AG08396 (cell line): ENCODE measurements around the gene SELP.
"Not testable (repeated sequence)": the region's sequence is repeated elsewhere in the genome, so short reads cannot be mapped to it uniquely, and the experiment has no call there.

Experiments used
- DNase-seq: peaks from one replicate; pipeline ENCODE4 v3.0.0; 2012; ENCODE audit warnings: low spot score, mixed read lengths

Gene SELP

DNA sequence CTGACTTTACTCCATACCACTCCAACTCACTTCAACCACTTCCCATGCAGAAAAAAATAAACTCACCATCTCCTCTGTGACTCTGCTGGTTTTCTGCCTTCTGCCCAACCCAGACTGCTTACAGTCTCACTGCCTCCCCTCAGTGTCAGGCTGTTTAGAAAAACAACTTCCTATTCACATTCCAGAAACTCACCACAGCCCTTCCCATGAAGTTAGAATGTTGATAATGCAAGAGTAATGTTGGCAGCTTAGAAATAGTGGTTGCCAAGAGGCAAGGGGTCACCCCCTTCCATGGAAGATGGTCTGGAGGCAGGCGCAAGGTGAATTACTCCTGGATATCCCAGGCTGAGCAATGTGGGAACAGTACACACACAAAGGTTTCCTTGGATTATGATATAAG lies at the start of gene SELP:
TSS of gene SELP (minus strand) at position 119 of the 400 bp plus-strand sequence. CDS start at position 69, 50 bp downstream.
- no peak for DNase-seq

DNA sequence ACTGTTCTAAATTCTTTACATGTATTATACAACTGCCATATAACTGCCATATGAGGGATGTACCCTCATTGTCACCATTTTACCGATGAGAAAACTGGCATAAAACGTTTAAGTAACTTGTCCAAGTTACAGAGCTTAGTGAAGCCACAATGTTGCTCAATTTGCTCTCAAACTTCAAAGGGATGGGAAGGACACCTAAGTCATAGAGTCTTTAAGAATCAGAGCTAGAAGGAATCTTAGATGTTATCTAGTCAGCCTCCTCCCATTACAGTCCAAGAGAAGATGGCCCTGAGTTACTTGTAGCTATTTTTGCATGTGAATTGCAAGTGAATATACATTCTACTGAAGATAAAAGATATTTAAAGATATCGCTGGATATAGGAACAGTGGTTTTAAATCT lies 49.8 kb upstream of the SELP start:
- no peak for DNase-seq

DNA sequence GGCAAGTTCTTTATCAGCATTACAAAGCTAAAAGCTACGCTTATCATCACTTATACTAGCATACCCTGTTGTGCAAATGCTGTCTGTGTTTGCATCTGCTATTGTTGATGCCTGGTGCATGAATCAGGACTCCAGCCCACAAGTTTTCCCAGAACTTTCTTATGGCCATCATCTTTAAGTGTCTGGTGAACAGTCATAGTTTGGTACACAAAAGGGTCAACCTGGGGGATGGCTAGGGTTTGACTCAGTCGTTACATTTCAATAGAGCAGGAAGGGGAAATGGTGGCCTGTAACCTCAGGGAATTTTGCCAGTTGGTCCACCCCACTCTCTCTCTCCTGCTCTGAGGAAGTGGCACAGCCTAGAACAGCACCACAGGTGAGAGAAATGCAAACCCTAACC lies 46.1 kb upstream of the SELP start:
- DNase-seq = peak; percentile 11

DNA sequence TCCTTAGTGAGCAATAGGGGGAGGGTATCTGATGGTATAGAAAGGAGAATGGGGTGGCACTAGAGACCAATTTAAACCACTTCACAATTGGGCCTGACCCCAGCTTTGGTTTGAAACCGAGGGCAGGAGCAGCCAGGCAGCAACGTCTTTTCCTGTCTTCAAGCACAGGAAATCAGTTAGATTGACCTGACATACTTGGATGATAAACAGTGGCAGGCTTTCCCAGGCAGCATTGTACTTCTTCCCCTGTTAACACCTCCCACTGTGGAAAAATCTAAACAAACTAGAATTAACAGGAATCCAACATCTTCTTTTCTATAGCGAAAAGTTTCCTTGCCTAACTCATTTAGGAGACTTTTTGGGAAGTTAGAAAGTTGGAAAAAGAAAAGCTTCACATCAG lies 40.9 kb upstream of the SELP start:
- no peak for DNase-seq

DNA sequence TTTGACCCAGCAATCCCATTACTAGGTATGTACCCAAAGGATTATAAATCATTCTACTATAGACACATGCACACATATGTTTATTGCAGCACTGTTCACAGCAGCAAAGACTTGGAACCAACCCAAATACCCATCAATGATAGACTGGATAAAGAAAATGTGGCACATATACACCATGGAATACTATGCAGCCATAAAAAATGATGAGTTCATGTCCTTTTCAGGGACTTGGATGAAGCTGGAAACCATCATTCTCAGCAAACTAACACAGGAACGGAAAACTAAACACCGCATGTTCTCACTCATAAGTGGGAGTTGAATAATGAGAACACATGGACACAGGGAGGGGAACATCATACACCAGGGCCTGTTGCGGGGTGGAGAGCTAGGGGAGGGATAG lies 40.3 kb upstream of the SELP start:
- not testable (repeated sequence) for DNase-seq

DNA sequence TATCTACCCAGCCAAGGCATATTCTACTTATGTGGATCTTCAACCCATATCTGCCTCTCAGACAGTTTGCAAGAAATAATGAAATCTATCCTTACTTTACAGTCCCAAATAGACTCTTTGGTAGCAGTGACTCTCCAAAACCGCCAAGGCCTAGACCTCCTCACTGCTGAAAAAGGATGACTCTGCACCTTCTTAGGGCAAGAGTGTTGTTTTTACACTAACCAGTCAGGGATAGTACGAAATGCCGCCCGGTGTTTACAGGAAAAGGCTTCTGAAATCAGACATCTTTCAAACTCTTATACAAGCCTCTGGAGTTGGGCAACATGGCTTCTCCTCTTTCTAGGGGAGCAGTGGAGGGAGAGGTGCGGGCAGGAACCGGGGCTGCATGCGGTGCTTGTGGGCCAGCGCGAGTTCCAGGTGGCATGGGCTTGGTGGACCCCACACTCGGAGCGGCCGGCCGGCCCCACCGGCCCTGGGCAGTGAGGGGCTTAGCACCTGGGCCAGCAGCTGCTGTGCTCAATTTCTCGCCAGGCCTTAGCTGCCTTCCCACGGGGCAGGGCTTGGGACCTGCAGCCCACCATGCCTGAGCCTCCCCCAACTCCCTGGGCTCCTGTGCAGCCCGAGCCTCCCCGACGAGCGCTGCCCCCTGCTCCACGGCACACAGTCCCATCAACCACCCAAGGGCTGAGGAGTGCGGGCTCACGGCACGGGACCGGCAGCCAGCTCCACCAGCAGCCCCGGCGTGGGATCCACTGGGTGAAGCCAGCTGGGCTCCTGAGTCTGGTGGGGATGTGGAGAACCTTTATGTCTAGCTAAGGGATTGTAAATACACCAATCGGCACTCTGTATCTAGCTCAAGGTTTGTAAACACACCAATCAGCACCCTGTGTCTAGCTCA lies 38.0 kb upstream of the SELP start:
- not testable (repeated sequence) for DNase-seq

DNA sequence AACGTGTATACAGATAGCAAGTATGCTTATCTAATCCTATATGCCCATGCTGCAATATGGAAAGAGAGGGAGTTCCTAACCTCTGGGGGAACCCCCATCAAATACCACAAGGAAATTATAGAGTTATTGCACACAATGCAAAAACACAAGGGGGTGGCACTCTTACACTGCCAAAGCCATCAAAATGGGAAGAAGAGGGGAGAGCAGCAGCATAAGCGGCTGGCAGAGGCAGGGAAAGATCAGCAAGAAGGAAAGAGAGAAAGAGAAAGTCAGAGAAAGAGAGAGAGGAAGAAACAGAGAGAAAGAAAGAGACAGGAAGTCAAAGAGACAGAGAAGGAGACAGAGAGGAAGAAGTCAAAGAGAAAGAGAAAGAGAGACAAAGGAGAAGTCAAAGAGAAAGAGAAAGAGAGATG lies 37.3 kb upstream of the SELP start:
- DNase-seq = not testable (repeated sequence)

DNA sequence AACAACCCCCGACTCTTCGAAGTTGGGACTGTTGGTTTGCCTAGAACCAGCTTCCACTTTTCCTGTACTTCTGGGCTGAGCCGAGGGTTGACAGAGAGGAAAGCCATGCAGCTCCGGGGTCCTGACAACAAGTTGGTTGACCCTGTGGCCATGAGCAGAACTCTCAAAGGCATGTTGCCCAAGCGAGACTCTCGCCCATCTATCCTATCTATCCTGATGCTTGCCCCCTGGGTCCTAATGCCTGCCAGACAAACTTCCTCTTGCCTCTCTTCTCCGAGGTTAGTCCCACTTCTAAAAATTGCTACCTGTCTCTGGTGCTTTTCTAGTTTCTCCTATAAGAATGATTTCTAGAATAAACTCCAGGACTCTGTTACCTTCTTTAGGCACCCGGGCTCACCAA lies 32.8 kb upstream of the SELP start:
- not testable (repeated sequence) for DNase-seq

DNA sequence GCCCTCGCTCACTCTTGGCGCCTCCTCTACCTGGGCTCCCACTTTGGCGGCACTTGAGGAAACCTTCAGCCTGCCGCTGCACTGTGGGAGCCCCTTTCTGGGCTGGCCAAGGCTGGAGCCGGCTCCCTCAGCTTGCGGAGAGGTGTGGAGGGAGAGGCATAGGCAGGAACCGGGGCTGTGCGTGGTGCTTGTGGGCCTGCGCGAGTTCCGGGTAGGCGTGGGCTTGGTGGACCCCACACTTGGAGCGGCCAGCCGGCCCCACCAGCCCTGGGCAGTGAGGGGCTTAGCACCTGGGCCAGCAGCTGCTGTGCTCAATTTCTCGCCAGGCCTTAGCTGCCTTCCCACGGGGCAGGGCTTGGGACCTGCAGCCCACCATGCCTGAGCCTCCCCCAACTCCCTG lies 31.1 kb upstream of the SELP start:
- DNase-seq = not testable (repeated sequence)

DNA sequence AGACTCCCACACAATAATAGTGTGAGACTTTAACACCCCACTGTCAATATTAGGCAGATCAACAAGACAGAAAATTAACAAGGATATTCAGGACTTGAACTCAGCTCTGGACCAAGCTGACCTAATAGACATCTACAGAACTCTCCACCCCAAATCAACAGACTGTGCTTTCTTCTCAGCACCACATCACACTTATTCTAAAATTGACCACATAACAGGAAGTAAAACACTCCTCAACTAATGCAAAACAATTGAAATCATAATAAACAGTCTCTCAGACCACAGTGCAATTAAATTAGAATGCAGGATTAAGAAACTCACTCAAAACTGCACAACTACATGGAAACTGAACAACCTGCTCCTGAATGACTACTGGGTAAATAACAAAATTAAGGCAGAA lies 28.9 kb upstream of the SELP start:
- DNase-seq = not testable (repeated sequence)

DNA sequence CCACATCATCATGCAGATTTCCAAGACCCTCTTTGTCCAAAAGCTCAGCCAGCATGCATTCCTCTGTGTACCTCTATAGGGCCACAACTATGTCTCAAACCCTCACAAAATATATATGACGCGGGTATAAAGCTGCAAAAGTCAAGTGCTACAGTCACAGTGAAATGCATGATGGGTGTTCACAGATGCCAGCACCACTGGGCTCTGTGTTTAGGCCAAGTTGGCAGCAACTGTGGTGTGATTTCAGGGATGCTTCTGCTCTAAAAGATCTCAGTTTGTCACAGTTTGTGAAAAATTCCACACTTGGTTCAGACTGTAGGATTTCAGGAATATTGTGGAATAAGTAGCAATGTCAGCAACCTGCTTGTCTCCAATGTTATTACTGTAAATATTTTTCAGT lies 23.9 kb upstream of the SELP start:
- no peak for DNase-seq

DNA sequence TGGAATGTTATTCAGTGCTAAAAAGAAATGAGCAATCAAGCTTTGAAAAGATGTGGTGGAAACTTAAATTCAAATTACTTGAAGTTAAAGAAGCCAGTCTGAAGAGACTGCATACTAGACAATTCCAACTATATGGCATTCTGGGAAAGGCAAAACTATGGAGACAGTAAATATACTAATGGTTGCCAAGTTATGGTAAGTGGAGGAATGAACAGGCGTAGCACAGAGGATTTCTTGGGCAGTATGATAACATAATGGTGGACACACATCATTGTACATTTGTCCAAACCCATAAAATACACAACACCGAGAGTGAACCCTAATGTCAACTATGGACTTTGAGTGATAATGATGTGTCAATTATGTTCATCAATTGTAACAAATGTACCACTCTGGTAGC lies 21.1 kb upstream of the SELP start:
- DNase-seq = no peak

DNA sequence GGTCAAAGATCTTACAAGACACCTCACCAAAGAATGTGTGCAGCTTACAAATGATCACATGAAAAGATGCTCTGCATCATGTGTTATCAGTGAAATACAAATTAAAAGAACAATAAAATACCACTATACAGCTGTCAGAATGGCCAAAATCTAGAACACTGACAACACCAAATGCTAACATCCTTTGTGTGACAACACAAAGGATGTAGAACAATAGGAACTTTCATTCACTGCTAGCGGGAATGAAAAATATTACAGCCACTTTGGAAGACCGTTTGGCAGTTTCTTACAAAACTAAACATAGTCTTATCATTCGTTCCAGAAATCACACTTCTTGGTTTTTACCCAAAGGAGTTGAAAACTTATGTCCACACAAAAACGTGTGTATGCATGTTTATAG lies 20.6 kb upstream of the SELP start:
- no peak for DNase-seq

DNA sequence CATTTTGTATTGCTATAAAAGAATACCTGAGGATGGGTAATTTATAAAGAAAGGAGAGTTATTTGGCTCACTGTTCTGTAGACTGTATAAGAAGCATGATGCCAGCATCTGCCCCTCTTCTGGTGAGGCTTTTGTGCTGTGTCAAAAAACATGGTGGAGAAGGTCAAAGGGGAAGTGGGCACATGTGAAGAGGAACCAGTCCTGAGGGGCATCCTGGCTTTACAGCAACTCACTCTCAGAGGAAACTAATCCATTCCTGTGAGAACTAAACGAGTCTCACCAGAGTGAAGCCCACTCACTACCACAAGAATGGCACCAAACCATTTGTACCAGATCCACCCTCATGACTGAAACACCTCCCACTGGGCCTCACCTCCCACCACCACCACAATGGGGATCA lies 18.8 kb upstream of the SELP start:
- DNase-seq = no peak

DNA sequence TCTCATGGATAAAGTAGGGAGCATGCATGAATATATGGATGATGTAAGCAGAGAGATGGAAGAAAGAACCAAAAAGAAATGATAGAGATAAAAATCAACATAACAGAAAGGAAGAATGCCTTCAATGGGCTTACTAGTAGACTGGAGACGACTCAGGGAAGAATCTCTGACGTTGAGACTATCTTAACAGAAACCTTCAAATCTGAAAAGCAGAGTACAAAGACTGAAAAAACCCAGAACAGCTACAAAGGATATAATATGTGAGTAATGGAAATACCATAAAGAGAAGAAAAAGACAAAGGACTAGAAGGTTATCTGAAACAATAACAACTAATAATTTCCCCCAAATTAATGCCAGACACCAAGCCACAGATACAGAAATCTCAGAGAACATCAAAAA lies 18.3 kb upstream of the SELP start:
- no peak for DNase-seq

DNA sequence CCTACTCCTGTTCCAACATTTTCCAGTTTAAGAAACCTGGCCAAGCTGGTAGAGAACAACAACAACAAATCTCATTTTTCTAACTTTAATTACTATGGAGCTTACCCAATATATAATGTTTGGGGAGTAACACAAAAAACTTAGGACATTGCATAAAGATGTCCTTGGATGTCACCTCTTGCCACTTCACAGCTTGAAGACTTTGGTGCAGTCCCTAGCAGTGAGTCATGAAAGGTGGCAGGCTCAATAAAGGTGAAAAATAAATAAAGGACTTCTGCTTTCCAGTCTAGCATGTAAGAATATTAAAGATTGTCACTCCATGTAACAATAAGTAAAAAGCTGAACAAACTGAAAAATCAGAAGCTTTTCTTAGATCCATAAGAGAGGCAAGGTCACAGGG lies 17.6 kb upstream of the SELP start:
- no peak for DNase-seq

DNA sequence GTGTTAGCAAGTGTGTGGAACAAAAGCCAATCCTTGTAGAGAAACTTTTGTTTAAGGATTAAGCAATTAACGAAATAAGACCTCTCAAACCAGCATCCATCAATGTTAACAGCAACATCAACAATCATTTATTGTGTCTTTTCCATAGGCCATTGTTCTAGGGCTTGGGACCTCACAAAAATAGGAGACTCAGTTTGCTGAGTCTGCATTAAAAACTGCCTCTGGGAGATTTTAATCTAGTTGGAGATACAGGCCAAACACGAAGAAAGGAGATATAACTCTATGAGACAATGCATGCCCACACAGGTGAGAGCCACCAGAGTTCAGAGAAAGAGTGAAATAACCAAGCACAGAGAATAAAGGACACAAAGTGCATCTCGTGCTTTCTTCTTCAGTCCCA lies 14.4 kb upstream of the SELP start:
- DNase-seq = no peak

DNA sequence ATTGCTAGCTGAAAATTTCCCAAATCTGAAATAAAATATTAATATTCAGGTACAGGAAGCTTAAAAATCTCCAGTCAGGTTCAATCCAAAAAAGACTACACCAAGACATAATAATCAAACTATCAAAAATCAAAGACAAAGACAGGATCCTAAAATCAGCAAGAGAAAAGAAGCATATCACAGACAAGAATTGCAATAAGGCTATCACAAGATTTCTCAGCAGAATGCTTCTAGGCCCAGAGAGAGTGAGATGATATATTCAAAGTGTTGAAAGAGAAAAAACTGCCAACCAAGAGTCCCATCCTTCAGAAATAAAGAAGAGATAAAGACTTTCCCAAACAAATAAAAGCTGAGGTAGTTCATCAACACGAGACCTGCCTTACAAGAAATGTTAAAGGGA lies 5.0 kb upstream of the SELP start:
- DNase-seq = no peak

DNA sequence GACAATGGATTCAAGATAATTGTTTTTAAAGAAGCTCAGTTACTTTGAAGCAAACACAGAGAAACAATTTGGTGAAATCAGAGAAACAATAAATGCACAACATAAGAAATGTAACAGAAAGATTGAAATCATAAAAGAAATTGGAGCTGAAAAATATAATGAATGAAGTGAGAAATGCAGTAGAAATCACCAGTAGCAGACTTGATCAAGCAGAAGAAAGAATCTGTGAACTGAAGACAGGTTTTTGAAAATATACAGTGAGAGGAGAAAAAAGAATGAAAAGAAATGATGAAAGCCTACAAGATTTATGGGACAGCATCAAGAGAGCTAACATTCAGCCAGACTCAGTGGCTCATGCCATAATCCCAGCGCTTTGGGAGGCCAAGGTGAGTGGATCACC lies 4.2 kb upstream of the SELP start:
- DNase-seq = no peak

DNA sequence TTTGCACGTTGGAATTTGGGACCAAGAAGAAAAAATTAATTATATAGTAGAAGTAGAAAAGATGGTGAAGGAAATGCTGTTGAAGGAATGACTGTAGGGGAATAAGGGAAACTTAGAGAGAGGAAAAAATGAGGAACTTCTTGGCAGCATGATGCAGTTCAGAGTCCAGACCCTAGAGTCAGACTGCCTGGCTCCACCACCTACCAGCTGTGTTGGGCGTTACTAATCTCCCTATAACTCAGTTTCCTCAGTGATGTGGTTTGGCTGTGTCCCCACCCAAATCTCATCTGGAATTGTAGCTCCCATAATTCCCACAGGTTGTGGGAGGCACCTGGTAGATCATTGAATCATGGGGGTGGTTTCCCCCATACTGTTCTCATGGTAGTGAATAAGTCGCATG lies 1.3 kb upstream of the SELP start:
- DNase-seq = no peak

DNA sequence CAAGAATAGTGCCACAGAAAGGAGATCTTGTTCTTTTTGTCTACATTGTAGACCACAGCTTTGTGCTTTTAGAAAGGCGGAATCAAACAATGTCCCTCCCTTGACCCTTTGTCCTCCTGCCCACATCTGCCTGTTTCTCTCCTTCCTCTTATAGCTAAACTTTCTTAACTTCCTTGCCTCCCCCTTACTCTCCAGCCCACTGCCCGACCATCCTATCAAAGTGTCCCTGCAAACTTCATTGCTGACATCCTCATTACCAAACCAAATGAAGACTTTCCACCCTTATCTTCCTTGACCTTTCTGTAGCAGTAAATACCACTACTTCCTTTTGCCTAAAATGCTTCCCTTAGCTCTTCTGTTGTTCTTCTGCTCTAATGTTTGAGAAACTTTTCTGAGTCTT lies 5.0 kb downstream of the SELP start:
- DNase-seq = no peak

DNA sequence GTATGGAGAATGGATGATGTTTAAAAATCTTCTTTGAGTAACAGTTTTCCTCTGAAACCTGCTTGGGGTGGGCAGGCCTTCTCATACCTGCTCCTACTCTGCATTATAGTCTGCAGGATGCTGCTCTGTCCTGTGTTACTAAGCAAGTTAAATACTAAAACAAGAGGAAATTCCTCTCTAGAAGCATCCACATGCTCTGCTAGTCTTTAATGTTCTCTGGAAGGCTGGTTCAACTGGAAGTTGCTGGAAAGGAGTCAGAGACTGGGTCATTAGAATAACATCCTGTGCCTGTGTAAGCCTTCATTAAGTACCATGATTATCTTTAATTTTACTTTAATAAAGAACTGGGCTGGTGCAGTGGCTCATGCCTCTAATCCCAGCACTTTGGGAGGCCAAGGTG lies 5.8 kb downstream of the SELP start:
- DNase-seq = no peak

DNA sequence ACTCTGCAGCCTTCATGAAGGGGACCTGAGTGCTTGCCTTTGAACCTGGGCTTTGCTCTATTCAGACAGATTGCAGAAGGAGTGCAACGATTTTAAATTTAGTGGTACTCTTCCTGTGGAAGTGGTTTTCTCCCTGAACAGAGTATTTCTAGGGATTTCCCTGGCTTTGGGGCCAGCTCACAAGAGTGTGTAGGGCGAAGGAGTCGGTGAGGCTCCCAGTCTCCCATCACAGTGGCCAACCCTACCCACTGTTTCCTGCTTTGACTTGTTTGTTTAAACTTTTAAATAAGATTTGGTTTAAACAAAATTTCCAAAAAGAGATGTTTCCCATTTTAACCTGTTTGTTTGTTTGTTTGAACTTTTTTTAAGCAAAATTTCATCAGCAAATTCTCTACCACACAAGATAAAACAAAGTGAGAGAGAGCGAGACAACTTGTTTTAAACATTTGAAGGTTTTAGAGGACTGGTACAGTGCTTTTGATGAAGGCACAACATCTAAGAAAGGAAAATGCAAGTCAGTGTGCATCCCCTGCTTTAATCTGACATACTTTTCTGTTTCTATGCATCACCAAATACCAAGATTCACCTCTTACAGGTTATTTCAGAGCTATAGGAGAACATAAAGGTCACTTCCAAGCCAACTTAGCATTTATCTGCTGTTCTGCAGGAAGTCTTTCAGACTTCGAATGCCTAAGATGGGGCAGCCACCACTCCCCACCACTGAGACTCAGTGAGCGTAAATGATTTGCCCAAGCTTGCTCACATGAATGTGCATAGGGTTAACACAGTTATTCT lies 6.6 kb downstream of the SELP start:
- DNase-seq = no peak
